Activated T-helper 1 cell treated with anti-CD3 and anti-CD28 coated beads, Interleukin-2, amount 50 U/mL, for 16 hours (primary cell): ENCODE results near the gene EPB41L2.
"Not testable (repeated sequence)": the region's sequence is repeated elsewhere in the genome, so short reads cannot be mapped to it uniquely, and the experiment has no call there.

Source experiments
- DNase-seq, 2 donors: peaks; one replicate each; pipeline ENCODE4 v3.0.0-alpha.2; 2020; ENCODE audit warnings: low read depth in 1 of 2, low spot score in 1 of 2

EPB41L2 gene

GRCh38 chr6:130949553-130949952 lies 113.5 kb downstream of the EPB41L2 start:
- no peak for DNase-seq

GRCh38 chr6:130947464-130947863 lies 115.6 kb downstream of the EPB41L2 start:
- no peak for DNase-seq

GRCh38 chr6:130946076-130946475 lies 117.0 kb downstream of the EPB41L2 start:
- DNase-seq, result no peak

GRCh38 chr6:130945401-130945919 lies 117.6 kb downstream of the EPB41L2 start:
- DNase-seq, result no peak

GRCh38 chr6:130944486-130944885 lies 118.6 kb downstream of the EPB41L2 start:
- DNase-seq, result no peak

- DNase-seq, result no peak
Measured at GRCh38 chr6:130943738-130944137, 119.3 kb downstream of the EPB41L2 start.

- not testable (repeated sequence) for DNase-seq
Measured at GRCh38 chr6:130942752-130943151, 120.3 kb downstream of the EPB41L2 start.

GRCh38 chr6:130937942-130938604 lies 125.0 kb downstream of the EPB41L2 start:
- DNase-seq, result no peak

GRCh38 chr6:130936933-130937332 lies 126.1 kb downstream of the EPB41L2 start:
- DNase-seq, result no peak

- DNase-seq, result no peak
Measured at GRCh38 chr6:130935978-130936377, 127.1 kb downstream of the EPB41L2 start.

- no peak for DNase-seq
Measured at GRCh38 chr6:130934848-130935585, 128.0 kb downstream of the EPB41L2 start.

GRCh38 chr6:130933712-130934200 lies 129.3 kb downstream of the EPB41L2 start:
- no peak for DNase-seq

GRCh38 chr6:130932921-130933320 lies 130.1 kb downstream of the EPB41L2 start:
- DNase-seq, result no peak

- DNase-seq, result no peak
Measured at GRCh38 chr6:130932438-130932837, 130.6 kb downstream of the EPB41L2 start.

- no peak for DNase-seq
Measured at GRCh38 chr6:130931683-130932082, 131.4 kb downstream of the EPB41L2 start.

GRCh38 chr6:130929036-130929678 lies 133.9 kb downstream of the EPB41L2 start:
- no peak for DNase-seq

GRCh38 chr6:130928158-130928912 lies 134.7 kb downstream of the EPB41L2 start:
- no peak for DNase-seq

GRCh38 chr6:130927305-130927704 lies 135.7 kb downstream of the EPB41L2 start:
- DNase-seq, result no peak

GRCh38 chr6:130923350-130923749 lies 139.7 kb downstream of the EPB41L2 start:
- DNase-seq, result no peak

GRCh38 chr6:130922922-130923321 lies 140.1 kb downstream of the EPB41L2 start:
- DNase-seq, result no peak

GRCh38 chr6:130920969-130921368 lies 142.1 kb downstream of the EPB41L2 start:
- no peak for DNase-seq
